ENCODE measurements around the gene DNER.

- TF ChIP-seq CTCF (IDR thresholded peaks at IDR 0.05; ENCODE audit: low read depth, low read length) (no peak), EZH2phosphoT487 (IDR thresholded peaks at IDR 0.05; ENCODE audit: low read depth) (no peak)
Observed at GRCh38 chr2:229344955-229345354, 369.4 kb downstream of the DNER start.

All from OCI-LY3 (cell line).